ENCODE measurements around the gene C16orf96. TPM values are rescaled to one million over a fixed set of nuclear protein-coding genes. Genes with fewer than 3 reads are reported as not detected.

Gene C16orf96
- total and polyA plus RNA-seq, 2 of the 8 experiments (the other 6 are each of a cell fraction or from before 2014, with no cell fraction given), result 1.0 to 1.3 TPM

GRCh38 chr16:4508806-4509205 is 47.3 kb upstream of the C16orf96 start:
- CTCF ChIA-PET (ENCODE audit: partially characterized antibody), result interaction anchor here (0.6 to 35.4 kb wide), 14 partner anchors 9 to 1643 kb away, joined by 3 to 968 read pairs (median 12); partner anchors contain the start of genes C16orf96, CDIP1 and MGRN1
- no peak overlapping the region for H3K4me3 ChIP-seq (ENCODE audit: extremely low read depth in 1 of 4, insufficient read depth in 2 of 4, low read depth in 3 of 4, low read length in 4 of 4)
- peaks cover 0 to 2% (median 0%) of the 10 kb centered on the region in 4 experiments; a peak in 2 of 7 replicates for H3K4me1 ChIP-seq (replicated peaks in 1 of 4; ENCODE audit: control insufficient read depth in 3 of 4, insufficient read depth in 4 of 4, low read length in 3 of 4)
- H4K5ac ChIP-seq (ENCODE audit: insufficient read length, low read depth, low read length), result no peak overlapping the region
- no peak overlapping the region for H3K23ac ChIP-seq (ENCODE audit: insufficient read length)
- no peak overlapping the region for H3K4me2 ChIP-seq (ENCODE audit: insufficient read depth in 1 of 2, low read depth in 2 of 2, low read length in 2 of 2)
- H3K4ac ChIP-seq (replicated peaks; ENCODE audit: insufficient read length, low read depth, low read length), result no peak overlapping the region
- H4K20me1 ChIP-seq (replicated peaks in 1 of 2; ENCODE audit: control insufficient read depth in 1 of 2, insufficient read depth in 2 of 2, low read length in 2 of 2), result peaks cover 2 to 13% of the 10 kb centered on the region in 2 experiments
- no peak overlapping the region for H4K91ac ChIP-seq (replicated peaks; ENCODE audit: insufficient read length, low read length)
- no peak overlapping the region for H2AFZ ChIP-seq (ENCODE audit: low read length)
- WGBS, 2 experiments (ENCODE audit: extremely low coverage in 1 of 2, insufficient coverage in 1 of 2, insufficient read length in 1 of 2, insufficient replicate concordance in 2 of 2, low coverage in 1 of 2, low lambda C conversion rate in 2 of 2, missing lambda C conversion rate in 1 of 2), result 84% methylated on average over 3 of the region's 3 CpGs; no CpG with 5 or more reads in 1 of the 2 experiments
- no peak overlapping the region for H3K9ac ChIP-seq (replicated peaks in 1 of 4; ENCODE audit: extremely low read depth in 1 of 4, low read depth in 3 of 4, low read length in 3 of 4)
- no peak overlapping the region for H2BK5ac ChIP-seq (ENCODE audit: low read depth, low read length)
- no peaks in the 10 kb centered on the region for H3K27me3 ChIP-seq (replicated peaks in 1 of 4; ENCODE audit: control insufficient read depth in 3 of 4, extremely low read depth in 1 of 4, insufficient read depth in 3 of 4, low read length in 3 of 4)
- H2BK15ac ChIP-seq (ENCODE audit: low read length), result no peak overlapping the region
- H4K8ac ChIP-seq (ENCODE audit: extremely low read depth, insufficient read depth, low read length), result no peak overlapping the region
- H3K56ac ChIP-seq (replicated peaks; ENCODE audit: insufficient read length, low read depth, low read length), result no peak overlapping the region
- DNase-seq (ENCODE audit: low read depth in 1 of 2, low spot score in 2 of 2), result no peak
- H3K27ac ChIP-seq (ENCODE audit: low read depth, low read length), result no peak overlapping the region
- no peak overlapping the region for H2BK20ac ChIP-seq (ENCODE audit: low read length)
- no peak for FAIRE-seq
- POLR2A ChIA-PET (ENCODE audit: partially characterized antibody), result interaction anchor here (0.7 to 1.6 kb wide), 5 partner anchors 13 to 185 kb away, joined by 3 read pairs; partner anchors contain the start of gene NUDT16L1
- peaks cover 10 to 20% (median 16%) of the 10 kb centered on the region in 4 experiments; a peak in 6 of 8 replicates for H3K36me3 ChIP-seq (ENCODE audit: control insufficient read depth in 2 of 4, insufficient read depth in 4 of 4, low read length in 3 of 4)
- H2BK120ac ChIP-seq (replicated peaks; ENCODE audit: low read depth, low read length), result no peak overlapping the region
- H3K79me1 ChIP-seq (ENCODE audit: low read depth, low read length), result no peaks in the 10 kb centered on the region; the same call in 1 of the 2 replicates
- no peak overlapping the region for H3K18ac ChIP-seq (ENCODE audit: extremely low read depth, low read length)
- no peaks in the 10 kb centered on the region for H3K9me3 ChIP-seq (ENCODE audit: insufficient read depth in 2 of 2, low read depth in 1 of 2, low read length in 1 of 2)
- H3K23me2 ChIP-seq (ENCODE audit: low read depth, low read length), result no peaks in the 10 kb centered on the region
- no peaks in the 10 kb centered on the region for H3K79me2 ChIP-seq (ENCODE audit: control insufficient read depth in 1 of 2, insufficient read depth in 2 of 2, low read length in 2 of 2)
- no peak overlapping the region for H2BK12ac ChIP-seq (ENCODE audit: low read depth, low read length)
- TF ChIP-seq KDM1A (IDR thresholded peaks at IDR 0.05; ENCODE audit: borderline replicate concordance, low read length) (no peak), MAFK (IDR thresholded peaks at IDR 0.05; ENCODE audit: low read depth, low read length) (no peak)
- H2AK5ac ChIP-seq (ENCODE audit: low read depth, low read length), result no peak overlapping the region
- H3K14ac ChIP-seq (ENCODE audit: insufficient read length), result no peak overlapping the region

Measured in H1 (cell line).